WTC11 (cell line): ENCODE data around the gene HSPB6. TPM values are rescaled to one million over a fixed set of nuclear protein-coding genes. Genes with fewer than 3 reads are reported as not detected.

Experiments used
- ATAC-seq: fragments of 200-7000 bp; cut with Tn5 transposase; 2 replicates; pipeline ENCODE4 v1.10.0; 2021; ENCODE audit warnings: mild to moderate bottlenecking, moderate library complexity
- CTCF ChIA-PET: fragments of 300-600 bp; sonication (Branson Sonifier 250); formaldehyde crosslinking; loops from one replicate; lab custom pipeline; 2021; ENCODE audit warnings: antibody characterized with exemption; lab: Charles Lee
- POLR2A ChIA-PET: fragments of 350-600 bp; sonication (Branson Sonifier 250); formaldehyde crosslinking; loops from one replicate; lab custom pipeline; 2021; ENCODE audit warnings: antibody characterized with exemption; lab: Charles Lee
- DNase-seq: peaks from one replicate; pipeline ENCODE4 v3.0.0; 2021; ENCODE audit warnings: low spot score
- H3K27ac Mint-ChIP-seq: 2 replicates; pipeline ENCODE4 v1.8.0; 2021; ENCODE audit warnings: mixed read lengths
- H3K27me3 Mint-ChIP-seq: 2 replicates; pipeline ENCODE4 v1.8.0; 2021; ENCODE audit warnings: low read depth, mild to moderate bottlenecking, moderate library complexity, mixed read lengths
- H3K36me3 Mint-ChIP-seq: 2 replicates; pipeline ENCODE4 v1.8.0; 2021; ENCODE audit warnings: mixed read lengths
- H3K4me1 Mint-ChIP-seq: 2 replicates; pipeline ENCODE4 v1.8.0; 2022; ENCODE audit warnings: mixed read lengths
- H3K4me3 Mint-ChIP-seq: 2 replicates; pipeline ENCODE4 v1.8.0; 2021; ENCODE audit warnings: mild to moderate bottlenecking, moderate library complexity, mixed read lengths
- H3K9me3 Mint-ChIP-seq: 2 replicates; pipeline ENCODE4 v1.8.0; 2021; ENCODE audit warnings: mixed read lengths
- AR ChIP-seq: fragments of 250-450 bp; sonication (Bioruptor Pico); IDR thresholded peaks from 2 replicates; pipeline ENCODE4 v1.9.0; 2021; ENCODE audit warnings: mild to moderate bottlenecking
- CREB1 ChIP-seq: sonication (generic); formaldehyde crosslinking; IDR thresholded peaks from 2 replicates; pipeline ENCODE4 v1.8.0; 2023; ENCODE audit warnings: mild to moderate bottlenecking, missing genetic modification reagents
- E2F5 ChIP-seq: sonication (generic); formaldehyde crosslinking; IDR thresholded peaks from 2 replicates; pipeline ENCODE4 v1.8.1; 2022; ENCODE audit warnings: mild to moderate bottlenecking, moderate library complexity, missing genetic modification reagents
- ESRRA ChIP-seq: sonication (generic); formaldehyde crosslinking; IDR thresholded peaks from 2 replicates; pipeline ENCODE4 v1.8.1; 2022; ENCODE audit warnings: mild to moderate bottlenecking, missing genetic modification reagents, borderline replicate concordance
- FOXP1 ChIP-seq: sonication (generic); formaldehyde crosslinking; IDR thresholded peaks from 2 replicates; pipeline ENCODE4 v1.8.0; 2022; ENCODE audit warnings: missing genetic modification reagents, mild to moderate bottlenecking, moderate library complexity, borderline replicate concordance
- FOXP4 ChIP-seq: sonication (generic); formaldehyde crosslinking; IDR thresholded peaks from 2 replicates; pipeline ENCODE4 v1.8.0; 2022; ENCODE audit warnings: mild to moderate bottlenecking, missing genetic modification reagents
- MXD4 ChIP-seq: fragments of 250-450 bp; sonication (Bioruptor Pico); IDR thresholded peaks from 2 replicates; pipeline ENCODE4 v1.8.0; 2021; ENCODE audit warnings: mild to moderate bottlenecking, moderate library complexity, borderline replicate concordance
- RELA ChIP-seq: sonication (generic); formaldehyde crosslinking; IDR thresholded peaks from 2 replicates; pipeline ENCODE4 v1.8.1; 2022; ENCODE audit warnings: missing genetic modification reagents, mild to moderate bottlenecking, borderline replicate concordance
- TEAD4 ChIP-seq: sonication (generic); formaldehyde crosslinking; IDR thresholded peaks from 2 replicates; pipeline ENCODE4 v1.8.0; 2022; ENCODE audit warnings: mild to moderate bottlenecking, missing genetic modification reagents
- USF2 ChIP-seq: sonication (generic); formaldehyde crosslinking; IDR thresholded peaks from 2 replicates; pipeline ENCODE4 v1.8.1; 2023; ENCODE audit warnings: mild to moderate bottlenecking, missing genetic modification reagents, moderate library complexity
- ZBTB43 ChIP-seq: sonication (generic); formaldehyde crosslinking; IDR thresholded peaks from 2 replicates; pipeline ENCODE4 v1.8.1; 2023; ENCODE audit warnings: mild to moderate bottlenecking, missing genetic modification reagents
- ZNF416 ChIP-seq: fragments of 250-450 bp; sonication (Bioruptor Pico); IDR thresholded peaks from 2 replicates; pipeline ENCODE4 v1.9.0; 2021; ENCODE audit warnings: mild to moderate bottlenecking, inconsistent platforms
- total RNA-seq: library from RNA; stranded (reverse); gene quantifications from 3 replicates; pipeline ENCODE4 v1.2.3, GENCODE V29; 2021

Gene HSPB6
- total RNA-seq, 1 experiment from 2014 or later, result 1.7 TPM

- no peak for ATAC-seq
- no peak for DNase-seq
- H3K27ac Mint-ChIP-seq, result no peak overlapping the region
- H3K27me3 Mint-ChIP-seq, result peaks cover 16% of the 10 kb centered on the region
- ChIA-PET POLR2A (no interaction called here), CTCF (no interaction called here)
- no peaks in the 10 kb centered on the region for H3K9me3 Mint-ChIP-seq
- H3K4me3 Mint-ChIP-seq, result no peak overlapping the region
- peaks cover 39% of the 10 kb centered on the region for H3K4me1 Mint-ChIP-seq
- H3K36me3 Mint-ChIP-seq, result no peaks in the 10 kb centered on the region
- TF ChIP-seq FOXP4 (CRISPR knock-in tag), result no peak
- TF ChIP-seq ZNF416 (CRISPR knock-in tag), result no peak
- no peak for TF ChIP-seq USF2 (CRISPR knock-in tag)
- no peak for TF ChIP-seq RELA
- TF ChIP-seq E2F5 (CRISPR knock-in tag), result no peak
- no peak for TF ChIP-seq ESRRA (CRISPR knock-in tag)
- TF ChIP-seq MXD4, result no peak
- TF ChIP-seq AR, result no peak
These were observed 23.2 kb upstream of the HSPB6 start for GRCh38 chr19:35780058-35780457.

- Mint-ChIP-seq H3K9me3 (no peaks in the 10 kb centered on the region), H3K36me3 (no peaks in the 10 kb centered on the region), H3K27ac (no peak overlapping the region), H3K27me3 (peaks cover 20% of the 10 kb centered on the region), H3K4me1 (peaks cover 47% of the 10 kb centered on the region), H3K4me3 (no peak overlapping the region)
- ChIA-PET POLR2A (no interaction called here), CTCF (no interaction called here)
- ATAC-seq, result no peak
- TF ChIP-seq AR (no peak), MXD4 (no peak), CREB1 (no peak), FOXP4 (CRISPR knock-in tag) (no peak), FOXP1 (CRISPR knock-in tag) (no peak), ZBTB43 (CRISPR knock-in tag) (no peak), USF2 (CRISPR knock-in tag) (no peak), TEAD4 (CRISPR knock-in tag) (no peak), RELA (no peak)
- DNase-seq, result no peak
These were observed 22.2 kb upstream of the HSPB6 start for GRCh38 chr19:35779033-35779432.
